Measurements from ENCODE around the gene GLRX2.
"Not testable (repeated sequence)": the region's sequence is repeated elsewhere in the genome, so short reads cannot be mapped to it uniquely, and the experiment has no call there.

The GLRX2 gene, protein sequence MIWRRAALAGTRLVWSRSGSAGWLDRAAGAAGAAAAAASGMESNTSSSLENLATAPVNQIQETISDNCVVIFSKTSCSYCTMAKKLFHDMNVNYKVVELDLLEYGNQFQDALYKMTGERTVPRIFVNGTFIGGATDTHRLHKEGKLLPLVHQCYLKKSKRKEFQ

GRCh38 chr1:193104907-193105820 is at the start of gene GLRX2:
Gene GLRX2, minus strand, starts transcription at chr1:193105414. Its CDS starts 32 bp downstream, at chr1:193105382.
- DNase-seq (ENCODE audit: low read depth): peak; percentile 88

DNA sequence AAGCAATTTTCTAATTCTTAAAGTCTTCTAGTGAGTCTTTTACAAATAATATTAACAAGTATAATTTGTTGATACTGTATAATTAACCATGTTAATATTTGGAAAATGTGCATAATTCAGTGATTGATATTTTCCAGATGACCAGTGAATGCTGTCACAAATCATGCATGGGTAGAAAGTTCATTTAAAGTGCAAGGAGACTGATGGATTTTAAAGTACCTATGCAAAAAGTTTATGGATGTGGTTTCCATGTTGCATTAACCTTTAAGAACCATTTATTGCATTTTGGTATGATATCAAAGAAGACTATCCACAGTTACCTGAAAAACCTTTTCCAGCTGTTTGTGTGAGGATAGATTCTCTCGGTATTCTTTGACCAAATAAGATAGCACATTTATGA is 39.8 kb upstream of the GLRX2 start:
- DNase-seq (ENCODE audit: low read depth): no peak

GRCh38 chr1:193144361-193144938 is 39.2 kb upstream of the GLRX2 start:
- no peak for DNase-seq (ENCODE audit: low read depth)

- peak; percentile 29 for DNase-seq (ENCODE audit: low read depth)
Observed at GRCh38 chr1:193143285-193143684, 38.1 kb upstream of the GLRX2 start.

DNA sequence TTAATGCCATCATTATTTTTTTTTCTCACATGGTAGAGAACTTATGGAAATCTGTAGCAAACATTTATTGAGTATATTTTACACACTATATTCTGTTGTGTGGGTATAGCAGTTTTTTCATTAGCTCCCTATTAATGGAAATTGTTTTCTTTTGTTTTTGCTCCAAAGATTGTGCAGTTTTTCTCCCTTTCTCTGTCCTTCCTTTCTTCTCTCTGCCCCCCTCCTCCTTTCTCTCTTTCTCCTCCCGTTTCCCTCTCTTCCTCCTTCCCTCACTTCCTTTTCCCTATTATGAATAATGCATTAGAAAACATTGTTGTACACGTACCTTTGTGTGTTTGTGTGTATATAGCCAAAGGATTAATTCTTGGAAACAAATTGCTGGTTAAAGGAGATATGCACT is 37.2 kb upstream of the GLRX2 start:
- no peak for DNase-seq (ENCODE audit: low read depth)

- no peak for DNase-seq (ENCODE audit: low read depth)
Observed at GRCh38 chr1:193141804-193142203, 36.6 kb upstream of the GLRX2 start.

- DNase-seq (ENCODE audit: low read depth): no peak
Observed at GRCh38 chr1:193140254-193140653, 35.0 kb upstream of the GLRX2 start.

GRCh38 chr1:193131266-193131860 is 26.1 kb upstream of the GLRX2 start:
- no peak for DNase-seq (ENCODE audit: low read depth)

DNA sequence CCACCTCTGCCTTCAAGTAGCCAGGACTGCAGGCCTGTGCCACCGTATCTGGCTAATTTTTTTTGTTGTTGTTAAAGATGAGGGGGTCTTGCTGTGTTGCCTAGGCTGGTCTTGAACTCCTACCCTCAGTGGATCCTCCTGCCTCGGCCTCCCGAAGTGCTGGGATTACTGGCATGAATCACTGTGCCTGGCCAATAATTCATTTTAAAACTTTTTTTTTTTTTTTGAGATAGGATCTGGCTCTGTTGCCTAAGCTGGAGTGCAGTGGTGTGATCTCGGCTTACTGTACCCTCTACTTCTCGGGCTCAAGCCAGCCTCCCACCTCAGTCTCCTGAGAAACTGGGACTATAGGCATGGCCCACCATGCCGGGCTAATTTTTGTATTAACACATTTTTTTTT is 20.2 kb upstream of the GLRX2 start:
- no peak for DNase-seq (ENCODE audit: low read depth)

DNA sequence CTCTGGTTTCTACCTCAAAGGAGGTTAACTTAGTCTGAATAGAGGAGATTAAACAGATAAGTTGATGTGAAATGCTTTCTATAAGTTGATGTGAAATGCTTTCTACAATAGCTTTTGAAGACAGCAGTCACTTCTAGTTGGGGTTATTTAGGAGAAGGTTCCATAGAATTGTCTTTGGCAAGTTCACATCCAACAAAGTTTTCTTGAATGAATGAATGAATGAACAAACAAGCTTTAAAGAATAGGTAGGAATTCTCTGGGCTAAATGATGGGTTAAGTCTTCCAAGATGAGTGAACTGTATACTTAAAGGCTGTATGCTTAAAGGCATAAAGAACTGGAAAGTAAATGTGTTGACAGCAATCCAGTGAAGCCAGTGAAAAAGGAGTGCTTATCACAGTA is 18.5 kb upstream of the GLRX2 start:
- no peak for DNase-seq (ENCODE audit: low read depth)

- DNase-seq (ENCODE audit: low read depth): peak; percentile 92
Observed at GRCh38 chr1:193121616-193122593, 16.7 kb upstream of the GLRX2 start, which contains the start of gene CDC73. Gene CDC73, plus strand, starts transcription at chr1:193122031. Its CDS starts 170 bp downstream, at chr1:193122201.

GRCh38 chr1:193120604-193121166 is 15.5 kb upstream of the GLRX2 start:
- no peak for DNase-seq (ENCODE audit: low read depth)

GRCh38 chr1:193118803-193119730 is 13.9 kb upstream of the GLRX2 start:
- DNase-seq (ENCODE audit: low read depth): no peak

GRCh38 chr1:193118194-193118593 is 13.0 kb upstream of the GLRX2 start:
- no peak for DNase-seq (ENCODE audit: low read depth)

- DNase-seq (ENCODE audit: low read depth): not testable (repeated sequence)
Observed at GRCh38 chr1:193117167-193117566, 12.0 kb upstream of the GLRX2 start.

DNA sequence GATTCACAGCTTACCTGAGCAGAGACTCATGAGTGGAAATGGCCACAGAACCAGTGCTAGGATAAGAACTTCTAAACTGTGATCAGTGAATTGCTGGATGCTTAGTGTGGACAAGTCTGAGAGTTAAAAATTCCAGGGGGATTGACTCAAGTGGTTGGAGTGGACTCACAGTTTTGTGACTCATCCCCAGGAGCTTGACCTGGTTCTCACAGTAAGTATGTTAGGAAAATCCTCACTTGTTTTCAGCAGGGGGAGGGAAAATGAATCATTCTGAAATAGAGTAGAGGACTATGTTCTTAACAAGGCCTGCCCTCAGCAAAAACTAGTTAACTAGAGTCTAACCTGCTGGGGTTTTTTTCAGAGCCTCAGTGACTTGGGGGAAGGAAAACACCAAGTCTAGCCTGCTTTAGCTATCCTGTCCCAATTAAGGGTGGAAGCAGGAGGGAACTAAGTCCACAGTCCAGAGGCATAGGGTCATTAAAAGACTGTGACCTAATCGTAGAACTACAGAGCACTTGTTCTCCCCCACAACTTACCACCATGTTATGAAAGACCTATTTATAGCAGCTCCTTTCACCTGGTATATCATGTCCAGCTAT is 10.5 kb upstream of the GLRX2 start:
- peak; percentile 100 for DNase-seq (ENCODE audit: low read depth)

DNA sequence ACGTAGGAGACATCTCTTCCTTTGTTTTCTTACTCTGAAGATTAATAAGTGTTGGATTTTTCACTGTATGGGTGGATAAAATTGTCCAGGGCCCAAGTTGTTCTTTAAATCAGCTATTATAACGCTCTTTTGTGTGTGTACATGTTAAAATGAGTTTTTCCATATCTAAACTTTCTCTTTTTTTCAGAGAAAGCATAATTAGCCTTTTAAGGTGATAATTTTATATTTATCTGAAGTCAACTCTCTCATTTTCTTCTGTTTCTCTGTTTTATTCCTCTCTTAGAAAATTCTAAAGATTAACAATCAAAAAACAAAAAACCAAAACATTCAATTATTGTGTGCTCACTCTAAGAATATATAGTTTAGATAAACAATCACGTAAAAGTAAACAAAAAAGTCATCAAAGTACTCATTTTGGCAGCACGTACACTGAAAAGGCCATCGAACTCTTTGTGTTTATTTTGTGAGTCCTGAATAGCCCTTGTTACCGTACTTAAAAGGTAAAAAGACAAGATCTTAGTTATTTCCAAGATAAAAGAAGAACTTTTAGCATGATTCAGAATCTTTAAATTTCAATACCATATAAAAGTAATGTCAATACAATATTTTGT is 9.4 kb upstream of the GLRX2 start:
- no peak for DNase-seq (ENCODE audit: low read depth)

GRCh38 chr1:193113992-193114332 is 8.7 kb upstream of the GLRX2 start:
- no peak for DNase-seq (ENCODE audit: low read depth)

Measured in amniotic epithelial cell (primary cell).